ENCODE data around the gene C16orf86. TPM values are rescaled to one million over a fixed set of nuclear protein-coding genes. Genes with fewer than 3 reads are reported as not detected.
"Not testable (repeated sequence)": the region's sequence is repeated elsewhere in the genome, so short reads cannot be mapped to it uniquely, and the experiment has no call there.

Gene C16orf86
- total RNA-seq, 1 donor from 2014 or later, result 5.9 TPM

- peak; percentile 30 for DNase-seq (ENCODE audit: low read depth)
- H3K4me3 ChIP-seq (ENCODE audit: low read depth, low read length), result no peak overlapping the region
- no peak for TF ChIP-seq CTCF (conservative IDR thresholded peaks at IDR 0.05; ENCODE audit: low read depth, low read length)
These were observed 18.9 kb downstream of the C16orf86 start for GRCh38 chr16:67685388-67686112.

DNA sequence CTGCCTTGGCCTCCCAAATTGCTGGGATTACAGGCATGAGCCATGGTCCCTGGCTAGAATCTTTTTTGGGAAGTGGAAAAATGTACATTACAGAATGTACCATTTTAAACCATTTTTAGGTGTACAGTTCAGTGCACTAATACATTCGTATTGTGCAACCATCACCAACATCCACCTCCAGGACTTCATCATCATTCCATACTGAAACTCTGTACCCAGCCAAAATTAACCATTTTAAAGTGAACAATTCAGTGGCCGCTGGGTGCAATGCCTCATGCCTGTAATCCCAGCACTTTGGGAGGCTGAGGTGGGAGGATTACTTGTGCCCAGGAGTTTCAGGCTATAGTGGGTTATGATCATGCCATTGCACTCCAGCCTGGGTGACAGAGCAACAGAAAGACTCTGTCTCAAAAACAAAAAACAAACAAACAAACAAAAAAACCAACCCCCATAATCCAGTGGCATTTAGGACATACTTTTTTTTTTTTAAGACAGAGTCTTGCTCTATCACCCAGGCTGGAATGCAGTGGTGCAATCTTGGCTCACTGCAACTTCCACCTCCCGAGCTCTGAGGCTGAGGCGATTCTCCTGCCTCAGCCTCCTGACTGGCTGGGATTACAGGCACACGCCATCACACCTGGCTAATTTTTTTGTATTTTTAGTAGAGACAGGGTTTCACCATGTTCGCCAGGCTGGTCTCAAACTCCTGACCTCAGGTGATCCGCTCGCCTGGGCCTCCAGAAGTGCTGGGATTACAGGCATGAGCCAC, 27.1 kb downstream of the C16orf86 start:
- DNase-seq (ENCODE audit: low read depth); H3K4me3 ChIP-seq (ENCODE audit: low read depth, low read length): not testable (repeated sequence)

GRCh38 chr16:67694611-67695010, 28.0 kb downstream of the C16orf86 start:
- DNase-seq (ENCODE audit: low read depth), result no peak
- TF ChIP-seq CTCF (conservative IDR thresholded peaks at IDR 0.05; ENCODE audit: low read depth, low read length), result no peak
- no peak overlapping the region for H3K4me3 ChIP-seq (ENCODE audit: low read depth, low read length)

- no peak for DNase-seq (ENCODE audit: low read depth)
- no peak for TF ChIP-seq CTCF (conservative IDR thresholded peaks at IDR 0.05; ENCODE audit: low read depth, low read length)
- no peak overlapping the region for H3K4me3 ChIP-seq (ENCODE audit: low read depth, low read length)
These were observed 31.0 kb downstream of the C16orf86 start for GRCh38 chr16:67697422-67698185.

DNA sequence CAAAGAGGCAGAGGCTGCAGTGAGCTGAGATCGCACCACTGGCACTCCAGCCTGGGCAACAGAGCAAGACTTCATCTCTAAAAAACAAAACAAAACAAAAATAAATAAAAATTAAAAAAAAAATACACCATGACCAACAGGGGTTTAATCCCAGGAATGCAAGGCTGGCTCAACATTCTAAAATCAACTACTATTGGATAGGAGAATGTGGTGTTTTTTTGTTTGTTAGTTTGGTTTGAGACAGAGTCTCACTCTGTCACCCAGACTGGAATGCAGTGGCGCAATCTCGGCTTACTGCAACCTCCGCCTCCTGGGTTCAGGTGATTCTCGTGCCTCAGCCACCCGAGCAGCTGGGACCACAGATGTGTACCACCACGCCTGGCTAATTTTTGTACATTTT, 32.7 kb downstream of the C16orf86 start:
- TF ChIP-seq CTCF (conservative IDR thresholded peaks at IDR 0.05; ENCODE audit: low read depth, low read length), result no peak
- DNase-seq (ENCODE audit: low read depth), result no peak
- H3K4me3 ChIP-seq (ENCODE audit: low read depth, low read length), result no peak overlapping the region

GRCh38 chr16:67701420-67701819, 34.8 kb downstream of the C16orf86 start:
- DNase-seq (ENCODE audit: low read depth), result no peak
- no peak for TF ChIP-seq CTCF (conservative IDR thresholded peaks at IDR 0.05; ENCODE audit: low read depth, low read length)
- no peak overlapping the region for H3K4me3 ChIP-seq (ENCODE audit: low read depth, low read length)

DNA sequence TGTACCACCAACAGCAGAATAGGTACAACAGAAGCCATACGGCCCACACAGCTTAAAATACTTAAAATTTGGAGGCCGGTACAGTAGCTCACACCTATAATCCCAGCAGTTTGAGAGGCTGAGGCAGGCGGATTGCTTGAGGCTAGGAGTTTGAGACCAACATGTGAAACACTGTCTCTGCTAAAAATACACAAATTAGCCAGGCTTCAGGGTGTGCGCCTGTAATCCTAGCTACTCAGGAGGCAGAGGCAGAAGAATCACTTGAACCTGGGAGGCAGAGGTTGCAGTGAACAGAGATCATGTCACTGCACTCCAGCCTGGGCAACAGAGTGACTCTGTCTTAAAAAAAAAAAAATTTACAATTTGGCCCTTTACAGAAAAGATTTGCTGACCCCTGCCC, 35.5 kb downstream of the C16orf86 start:
- H3K4me3 ChIP-seq (ENCODE audit: low read depth, low read length), result no peak overlapping the region
- no peak for TF ChIP-seq CTCF (conservative IDR thresholded peaks at IDR 0.05; ENCODE audit: low read depth, low read length)
- no peak for DNase-seq (ENCODE audit: low read depth)

All from epithelial cell of proximal tubule (primary cell).